ENCODE data around the gene OPN3.

Gene OPN3

GRCh38 chr1:241630005-241630404, 10.2 kb downstream of the OPN3 start:
- Histone ChIP-seq H3K9ac (no peak overlapping the region), H3K79me2 (no peaks in the 10 kb centered on the region), H3K4me3 (ENCODE audit: low read depth, low read length) (no peak overlapping the region), H3K9me3 (ENCODE audit: control insufficient read depth, low read length) (no peaks in the 10 kb centered on the region), H3K27ac (no peak overlapping the region), H3K4me2 (ENCODE audit: low read length) (no peak overlapping the region), H3K27me3 (ENCODE audit: control insufficient read depth, insufficient read depth, low read length) (no peaks in the 10 kb centered on the region), H3K36me3 (ENCODE audit: control insufficient read depth, insufficient read depth, low read length) (no peaks in the 10 kb centered on the region), H2AFZ (no peak overlapping the region), H3K4me1 (no peaks in the 10 kb centered on the region)
- no peak for TF ChIP-seq CTCF (IDR thresholded peaks at IDR 0.05)

- Histone ChIP-seq H3K79me2 (no peaks in the 10 kb centered on the region), H3K9me3 (ENCODE audit: control insufficient read depth, low read length) (no peaks in the 10 kb centered on the region), H3K27ac (no peak overlapping the region), H3K4me3 (ENCODE audit: low read depth, low read length) (no peak overlapping the region), H2AFZ (no peak overlapping the region), H3K4me1 (no peaks in the 10 kb centered on the region), H3K27me3 (ENCODE audit: control insufficient read depth, insufficient read depth, low read length) (no peaks in the 10 kb centered on the region), H3K36me3 (ENCODE audit: control insufficient read depth, insufficient read depth, low read length) (no peaks in the 10 kb centered on the region), H3K4me2 (ENCODE audit: low read length) (no peak overlapping the region), H3K9ac (no peak overlapping the region)
- peak; percentile 9 for TF ChIP-seq CTCF (IDR thresholded peaks at IDR 0.05)
Measured at GRCh38 chr1:241627453-241628259, 12.5 kb downstream of the OPN3 start.

GRCh38 chr1:241624935-241625334, 15.2 kb downstream of the OPN3 start:
- H3K27me3 ChIP-seq (ENCODE audit: control insufficient read depth, insufficient read depth, low read length), result no peaks in the 10 kb centered on the region
- no peak overlapping the region for H3K4me3 ChIP-seq (ENCODE audit: low read depth, low read length)
- no peak for TF ChIP-seq CTCF (IDR thresholded peaks at IDR 0.05)
- H3K79me2 ChIP-seq, result no peaks in the 10 kb centered on the region
- no peaks in the 10 kb centered on the region for H3K9me3 ChIP-seq (ENCODE audit: control insufficient read depth, low read length)
- no peak overlapping the region for H3K9ac ChIP-seq
- no peaks in the 10 kb centered on the region for H3K36me3 ChIP-seq (ENCODE audit: control insufficient read depth, insufficient read depth, low read length)
- H2AFZ ChIP-seq, result no peak overlapping the region
- no peaks in the 10 kb centered on the region for H3K4me1 ChIP-seq
- H3K4me2 ChIP-seq (ENCODE audit: low read length), result no peak overlapping the region
- no peak overlapping the region for H3K27ac ChIP-seq

GRCh38 chr1:241622669-241623068, 17.5 kb downstream of the OPN3 start:
- Histone ChIP-seq H3K79me2 (no peaks in the 10 kb centered on the region), H3K27ac (no peak overlapping the region), H3K4me1 (no peaks in the 10 kb centered on the region), H2AFZ (no peak overlapping the region), H3K4me2 (ENCODE audit: low read length) (no peak overlapping the region), H3K36me3 (ENCODE audit: control insufficient read depth, insufficient read depth, low read length) (no peaks in the 10 kb centered on the region), H3K27me3 (ENCODE audit: control insufficient read depth, insufficient read depth, low read length) (no peaks in the 10 kb centered on the region), H3K9me3 (ENCODE audit: control insufficient read depth, low read length) (no peaks in the 10 kb centered on the region), H3K9ac (no peak overlapping the region), H3K4me3 (ENCODE audit: low read depth, low read length) (no peak overlapping the region)
- no peak for TF ChIP-seq CTCF (IDR thresholded peaks at IDR 0.05)

GRCh38 chr1:241617426-241617825, 22.7 kb downstream of the OPN3 start:
- Histone ChIP-seq H3K9me3 (ENCODE audit: control insufficient read depth, low read length) (no peaks in the 10 kb centered on the region), H3K27me3 (ENCODE audit: control insufficient read depth, insufficient read depth, low read length) (no peaks in the 10 kb centered on the region), H2AFZ (no peak overlapping the region), H3K4me3 (ENCODE audit: low read depth, low read length) (no peak overlapping the region), H3K36me3 (ENCODE audit: control insufficient read depth, insufficient read depth, low read length) (no peaks in the 10 kb centered on the region), H3K4me2 (ENCODE audit: low read length) (no peak overlapping the region), H3K27ac (no peak overlapping the region), H3K79me2 (no peaks in the 10 kb centered on the region), H3K4me1 (no peaks in the 10 kb centered on the region), H3K9ac (no peak overlapping the region)
- TF ChIP-seq CTCF (IDR thresholded peaks at IDR 0.05), result no peak

All from parathyroid adenoma (tissue), 2 donors.